Mesendoderm (in vitro differentiated cells): ENCODE data around the gene A1CF.

ENCODE experiments used
- DNase-seq: peaks from one replicate; pipeline ENCODE4 v3.0.0; 2013
- H2AK5ac ChIP-seq: 2 replicates; pipeline ENCODE4 v1.6.1; 2013; ENCODE audit warnings: low read length, inconsistent platforms
- H2BK120ac ChIP-seq: 2 replicates; pipeline ENCODE4 v1.6.1; 2013; ENCODE audit warnings: low read depth, mild to moderate bottlenecking, low read length, moderate library complexity, mixed read lengths
- H2BK15ac ChIP-seq: replicated peaks from 2 replicates; pipeline ENCODE4 v1.6.1; 2013; ENCODE audit warnings: low read depth, mild to moderate bottlenecking, moderate library complexity
- H2BK5ac ChIP-seq: 2 replicates; pipeline ENCODE4 v1.6.1; 2013; ENCODE audit warnings: low read length, inconsistent platforms
- H3K18ac ChIP-seq: 2 replicates; pipeline ENCODE4 v1.6.1; 2013; ENCODE audit warnings: mild to moderate bottlenecking, low read length, mixed read lengths
- H3K23ac ChIP-seq: one replicate; pipeline ENCODE4 v1.6.1; 2013; ENCODE audit warnings: low read length
- H3K27ac ChIP-seq: 2 replicates; pipeline ENCODE4 v1.5.1; 2013; ENCODE audit warnings: low read depth, mild to moderate bottlenecking, inconsistent platforms, low read length, moderate library complexity
- H3K27me3 ChIP-seq: 2 replicates; pipeline ENCODE4 v1.6.1; 2013; ENCODE audit warnings: low read length, control low read depth, mild to moderate bottlenecking, inconsistent platforms; ENCODE audit not compliant: insufficient read depth, poor library complexity
- H3K36me3 ChIP-seq: 2 replicates; pipeline ENCODE4 v1.6.1; 2013; ENCODE audit warnings: low read length, inconsistent platforms; ENCODE audit not compliant: control insufficient read depth, insufficient read depth
- H3K4ac ChIP-seq: one replicate; pipeline ENCODE4 v1.6.1; 2013; ENCODE audit warnings: low read depth, mild to moderate bottlenecking, low read length, moderate library complexity
- H3K4me1 ChIP-seq: 2 replicates; pipeline ENCODE4 v1.6.1; 2013; ENCODE audit warnings: low read depth, low read length, inconsistent platforms; ENCODE audit not compliant: control insufficient read depth
- H3K4me2 ChIP-seq: 2 replicates; pipeline ENCODE4 v1.6.1; 2013; ENCODE audit warnings: low read length
- H3K4me3 ChIP-seq: 2 replicates; pipeline ENCODE4 v1.5.1; 2013; ENCODE audit warnings: mild to moderate bottlenecking, low read length
- H3K56ac ChIP-seq: one replicate; pipeline ENCODE4 v1.6.1; 2013; ENCODE audit warnings: low read length
- H3K79me1 ChIP-seq: 2 replicates; pipeline ENCODE4 v1.6.1; 2013; ENCODE audit warnings: low read length, inconsistent platforms
- H3K79me2 ChIP-seq: 2 replicates; pipeline ENCODE4 v1.6.1; 2013; ENCODE audit warnings: mild to moderate bottlenecking, low read length; ENCODE audit not compliant: control insufficient read depth, insufficient read depth
- H3K9ac ChIP-seq: 2 replicates; pipeline ENCODE4 v1.6.1; 2013; ENCODE audit warnings: low read length, inconsistent platforms
- H4K5ac ChIP-seq: one replicate; pipeline ENCODE4 v1.6.1; 2013; ENCODE audit warnings: low read length
- H4K8ac ChIP-seq: one replicate; pipeline ENCODE4 v1.6.1; 2013; ENCODE audit warnings: low read depth, mild to moderate bottlenecking, control low read depth, low read length, moderate library complexity
- WGBS: extraction: QIAGEN DNeasy Blood & Tissue Kit; methylation state at CpG from one replicate; pipeline ENCODE4 v1.1.7; 2013; ENCODE audit warnings: low lambda C conversion rate, missing lambda C conversion rate; ENCODE audit not compliant: insufficient coverage; ENCODE audit errors: extremely low coverage; 5-methylcytosine and 5-hydroxymethylcytosine counted together

Gene A1CF

GRCh38 chr10:50823789-50824188 lies 61.6 kb downstream of the A1CF start:
- Histone ChIP-seq H3K4me1 (no peaks in the 10 kb centered on the region), H3K27ac (no peak overlapping the region), H2BK120ac (no peak overlapping the region), H3K79me2 (no peaks in the 10 kb centered on the region), H2AK5ac (no peak overlapping the region), H3K56ac (no peak overlapping the region), H3K4me2 (no peak overlapping the region), H3K18ac (no peak overlapping the region), H3K36me3 (no peaks in the 10 kb centered on the region), H3K79me1 (no peaks in the 10 kb centered on the region), H3K9ac (no peak overlapping the region), H4K8ac (no peak overlapping the region), H3K4me3 (no peak overlapping the region), H4K5ac (no peak overlapping the region), H2BK15ac (no peak overlapping the region), H3K23ac (no peak overlapping the region), H3K4ac (no peak overlapping the region), H3K27me3 (no peaks in the 10 kb centered on the region), H2BK5ac (no peak overlapping the region)
- DNase-seq, result no peak
- whole genome bisulfite sequencing, result no CpG with 5 or more reads among the region's 4 CpGs

GRCh38 chr10:50809596-50809995 lies 75.8 kb downstream of the A1CF start:
- Histone ChIP-seq H3K56ac (no peak overlapping the region), H3K27ac (no peak overlapping the region), H4K8ac (no peak overlapping the region), H3K4me3 (no peak overlapping the region), H2BK5ac (no peak overlapping the region), H3K27me3 (no peaks in the 10 kb centered on the region), H3K79me2 (no peaks in the 10 kb centered on the region), H3K4ac (no peak overlapping the region), H2AK5ac (no peak overlapping the region), H3K79me1 (no peaks in the 10 kb centered on the region), H2BK15ac (no peak overlapping the region), H4K5ac (no peak overlapping the region), H3K9ac (no peak overlapping the region), H3K36me3 (no peaks in the 10 kb centered on the region), H3K4me2 (no peak overlapping the region), H3K4me1 (no peaks in the 10 kb centered on the region), H3K18ac (no peak overlapping the region), H3K23ac (no peak overlapping the region), H2BK120ac (no peak overlapping the region)
- WGBS, result no CpG with 5 or more reads among the region's 7 CpGs
- no peak for DNase-seq

GRCh38 chr10:50807851-50808776 lies 77.3 kb downstream of the A1CF start:
- Histone ChIP-seq H3K4me2 (no peak overlapping the region), H3K18ac (no peak overlapping the region), H3K36me3 (no peaks in the 10 kb centered on the region), H3K27ac (no peak overlapping the region), H3K9ac (no peak overlapping the region), H3K4me3 (no peak overlapping the region), H2AK5ac (no peak overlapping the region), H4K8ac (no peak overlapping the region), H3K23ac (no peak overlapping the region), H3K79me1 (no peaks in the 10 kb centered on the region), H3K4ac (no peak overlapping the region), H3K4me1 (no peaks in the 10 kb centered on the region), H3K79me2 (no peaks in the 10 kb centered on the region), H2BK15ac (no peak overlapping the region), H4K5ac (no peak overlapping the region), H2BK5ac (no peak overlapping the region), H2BK120ac (no peak overlapping the region), H3K56ac (no peak overlapping the region), H3K27me3 (no peaks in the 10 kb centered on the region)
- no CpG with 5 or more reads among the region's 1 CpG for WGBS
- peak; percentile 33 for DNase-seq

GRCh38 chr10:50805981-50806622 lies 79.3 kb downstream of the A1CF start:
- no peaks in the 10 kb centered on the region for H3K27me3 ChIP-seq
- no peak overlapping the region for H2BK5ac ChIP-seq
- H4K5ac ChIP-seq, result no peak overlapping the region
- no peak overlapping the region for H3K4me2 ChIP-seq
- DNase-seq, result no peak
- no peaks in the 10 kb centered on the region for H3K79me1 ChIP-seq
- H3K4me3 ChIP-seq, result no peak overlapping the region
- H3K18ac ChIP-seq, result no peak overlapping the region
- no peak overlapping the region for H3K9ac ChIP-seq
- no peak overlapping the region for H2AK5ac ChIP-seq
- WGBS, result no CpG with 5 or more reads among the region's 2 CpGs
- H3K36me3 ChIP-seq, result no peaks in the 10 kb centered on the region
- no peaks in the 10 kb centered on the region for H3K79me2 ChIP-seq
- no peak overlapping the region for H2BK15ac ChIP-seq
- H3K4me1 ChIP-seq, result no peaks in the 10 kb centered on the region
- H2BK120ac ChIP-seq, result no peak overlapping the region
- H4K8ac ChIP-seq, result peak overlapping the region; percentile 56
- H3K56ac ChIP-seq, result peak overlapping the region; percentile 8
- no peak overlapping the region for H3K23ac ChIP-seq
- H3K27ac ChIP-seq, result no peak overlapping the region
- H3K4ac ChIP-seq, result no peak overlapping the region

- Histone ChIP-seq H3K79me1 (no peaks in the 10 kb centered on the region), H3K23ac (no peak overlapping the region), H4K5ac (no peak overlapping the region), H3K4me1 (no peaks in the 10 kb centered on the region), H3K56ac (no peak overlapping the region), H3K18ac (no peak overlapping the region), H3K4me2 (no peak overlapping the region), H2BK15ac (no peak overlapping the region), H3K4me3 (no peak overlapping the region), H2BK120ac (no peak overlapping the region), H3K27ac (no peak overlapping the region), H3K36me3 (no peaks in the 10 kb centered on the region), H3K4ac (no peak overlapping the region), H2AK5ac (no peak overlapping the region), H2BK5ac (no peak overlapping the region), H4K8ac (no peak overlapping the region), H3K27me3 (no peaks in the 10 kb centered on the region), H3K79me2 (no peaks in the 10 kb centered on the region), H3K9ac (no peak overlapping the region)
- WGBS, result no CpG with 5 or more reads among the region's 1 CpG
- no peak for DNase-seq
Observed at GRCh38 chr10:50799595-50799994, 85.8 kb downstream of the A1CF start.
